Measurements from ENCODE around the gene SFPQ.
"Not testable (repeated sequence)": the region's sequence is repeated elsewhere in the genome, so short reads cannot be mapped to it uniquely, and the experiment has no call there.

SFPQ gene

GRCh38 chr1:35192853-35193664 lies at the start of gene SFPQ:
Gene SFPQ, minus strand, starts transcription at chr1:35193145. Its CDS starts 96 bp downstream, at chr1:35193049.
- DNase-seq (ENCODE audit: low read depth) = peak; percentile 99

- DNase-seq (ENCODE audit: low read depth) = not testable (repeated sequence)
Measured at GRCh38 chr1:35236772-35237171, 43.8 kb upstream of the SFPQ start.

- DNase-seq (ENCODE audit: low read depth) = no peak
Measured at GRCh38 chr1:35231287-35231686, 38.3 kb upstream of the SFPQ start.

- DNase-seq (ENCODE audit: low read depth) = no peak
Measured at GRCh38 chr1:35229587-35230360, 36.8 kb upstream of the SFPQ start.

GRCh38 chr1:35226546-35226945 lies 33.6 kb upstream of the SFPQ start:
- no peak for DNase-seq (ENCODE audit: low read depth)

- DNase-seq (ENCODE audit: low read depth) = no peak
Measured at GRCh38 chr1:35223084-35223630, 30.2 kb upstream of the SFPQ start.

GRCh38 chr1:35222322-35223083 lies 29.6 kb upstream of the SFPQ start:
- peak; percentile 72 for DNase-seq (ENCODE audit: low read depth)

- DNase-seq (ENCODE audit: low read depth) = no peak
Measured at GRCh38 chr1:35220976-35221375, 28.0 kb upstream of the SFPQ start.

- DNase-seq (ENCODE audit: low read depth) = no peak
Measured at GRCh38 chr1:35215346-35215745, 22.4 kb upstream of the SFPQ start.

GRCh38 chr1:35211120-35211414 lies 18.1 kb upstream of the SFPQ start:
- DNase-seq (ENCODE audit: low read depth) = no peak

- DNase-seq (ENCODE audit: low read depth) = no peak
Measured at GRCh38 chr1:35210321-35211119, 17.6 kb upstream of the SFPQ start.

- DNase-seq (ENCODE audit: low read depth) = no peak
Measured at GRCh38 chr1:35203295-35203694, 10.3 kb upstream of the SFPQ start.

GRCh38 chr1:35202048-35202719 lies 9.2 kb upstream of the SFPQ start:
- peak; percentile 75 for DNase-seq (ENCODE audit: low read depth)

GRCh38 chr1:35201631-35202030 lies 8.7 kb upstream of the SFPQ start:
- DNase-seq (ENCODE audit: low read depth) = no peak

GRCh38 chr1:35192056-35192852 lies 691 bp downstream of the SFPQ start:
- DNase-seq (ENCODE audit: low read depth) = peak; percentile 45

- no peak for DNase-seq (ENCODE audit: low read depth)
Measured at GRCh38 chr1:35191429-35192055, 1.4 kb downstream of the SFPQ start.

- DNase-seq (ENCODE audit: low read depth) = no peak
Measured at GRCh38 chr1:35190784-35191183, 2.2 kb downstream of the SFPQ start.

- no peak for DNase-seq (ENCODE audit: low read depth)
Measured at GRCh38 chr1:35188578-35189392, 4.2 kb downstream of the SFPQ start.

- no peak for DNase-seq (ENCODE audit: low read depth)
Measured at GRCh38 chr1:35187816-35188342, 5.1 kb downstream of the SFPQ start.

All from fibroblast of the conjunctiva (primary cell).